ENCODE measurements around the gene RHBDF1.

DNA sequence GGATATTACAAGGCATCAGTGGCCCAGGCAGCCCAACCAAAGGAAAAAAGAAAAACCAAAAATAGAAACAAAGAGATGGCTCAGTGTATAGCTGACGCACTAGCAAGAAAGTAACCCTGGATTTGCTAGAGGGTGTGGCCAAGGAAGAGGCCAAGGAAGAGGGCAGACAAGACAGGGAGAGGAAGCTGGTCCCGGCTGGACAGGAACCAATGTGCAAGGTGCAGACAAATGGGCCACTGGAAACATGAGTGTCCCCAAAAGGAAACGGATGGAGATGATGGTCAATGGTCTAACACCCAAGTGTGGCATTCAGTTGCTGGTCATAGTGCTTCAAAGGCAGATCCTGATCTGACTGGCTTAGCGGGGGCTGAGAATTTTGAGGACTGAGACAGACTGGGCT, 29.7 kb downstream of the RHBDF1 start:
- TF ChIP-seq POLR2A (IDR thresholded peaks at IDR 0.05) (no peak), POLR2AphosphoS5 (IDR thresholded peaks at IDR 0.05) (no peak)
- TF ChIP-seq, protein P1, sequence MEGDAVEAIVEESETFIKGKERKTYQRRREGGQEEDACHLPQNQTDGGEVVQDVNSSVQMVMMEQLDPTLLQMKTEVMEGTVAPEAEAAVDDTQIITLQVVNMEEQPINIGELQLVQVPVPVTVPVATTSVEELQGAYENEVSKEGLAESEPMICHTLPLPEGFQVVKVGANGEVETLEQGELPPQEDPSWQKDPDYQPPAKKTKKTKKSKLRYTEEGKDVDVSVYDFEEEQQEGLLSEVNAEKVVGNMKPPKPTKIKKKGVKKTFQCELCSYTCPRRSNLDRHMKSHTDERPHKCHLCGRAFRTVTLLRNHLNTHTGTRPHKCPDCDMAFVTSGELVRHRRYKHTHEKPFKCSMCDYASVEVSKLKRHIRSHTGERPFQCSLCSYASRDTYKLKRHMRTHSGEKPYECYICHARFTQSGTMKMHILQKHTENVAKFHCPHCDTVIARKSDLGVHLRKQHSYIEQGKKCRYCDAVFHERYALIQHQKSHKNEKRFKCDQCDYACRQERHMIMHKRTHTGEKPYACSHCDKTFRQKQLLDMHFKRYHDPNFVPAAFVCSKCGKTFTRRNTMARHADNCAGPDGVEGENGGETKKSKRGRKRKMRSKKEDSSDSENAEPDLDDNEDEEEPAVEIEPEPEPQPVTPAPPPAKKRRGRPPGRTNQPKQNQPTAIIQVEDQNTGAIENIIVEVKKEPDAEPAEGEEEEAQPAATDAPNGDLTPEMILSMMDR (IDR thresholded peaks at IDR 0.05 in 8 of 11, conservative IDR thresholded peaks at IDR 0.05 in 3 of 11) = no peak
